ENCODE measurements around the gene SPRY2. TPM values are rescaled to one million over a fixed set of nuclear protein-coding genes. Genes with fewer than 3 reads are reported as not detected.
"Not testable (repeated sequence)": the region's sequence is repeated elsewhere in the genome, so short reads cannot be mapped to it uniquely, and the experiment has no call there.

SPRY2 gene
- 21.7 and 24.2 TPM in 2 replicates for total RNA-seq

DNA sequence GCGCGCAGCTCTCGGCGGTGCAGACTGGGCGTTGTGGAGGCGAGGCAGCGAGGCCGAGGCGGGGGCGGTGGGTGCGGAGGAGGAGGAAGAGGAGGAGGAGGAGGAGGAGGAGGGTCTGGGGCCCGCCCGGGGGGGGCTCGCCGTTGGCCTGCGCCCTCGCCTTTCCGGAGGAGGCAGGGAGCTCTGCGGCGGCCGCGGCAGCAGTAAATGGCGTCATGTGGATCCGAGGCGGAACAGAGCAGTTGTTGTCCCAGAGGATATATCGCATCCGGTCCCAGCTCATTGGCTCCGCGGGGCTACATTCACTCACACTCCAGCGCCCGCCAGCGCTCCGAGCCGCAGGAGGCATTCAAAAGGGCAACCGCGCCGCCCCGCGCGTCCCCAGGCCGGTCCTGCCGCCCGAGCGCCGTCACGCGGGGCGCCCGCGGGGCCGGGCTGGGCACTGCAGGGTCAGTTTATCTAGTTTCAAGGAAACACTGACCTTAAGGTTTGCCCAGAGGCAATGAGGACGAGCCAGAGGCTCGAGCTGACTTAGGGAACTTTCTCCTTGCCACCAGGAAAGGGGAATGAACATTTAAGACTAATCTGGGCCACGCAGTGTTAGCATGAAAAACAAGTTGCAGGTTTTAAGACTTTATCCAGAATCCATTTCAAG, at the start of gene SPRY2:
SPRY2 (minus strand) TSS at position 26 of the 655 bp plus-strand sequence. CDS start 3,421 bp downstream, outside the sequence.
- peak; percentile 98 for DNase-seq

DNA sequence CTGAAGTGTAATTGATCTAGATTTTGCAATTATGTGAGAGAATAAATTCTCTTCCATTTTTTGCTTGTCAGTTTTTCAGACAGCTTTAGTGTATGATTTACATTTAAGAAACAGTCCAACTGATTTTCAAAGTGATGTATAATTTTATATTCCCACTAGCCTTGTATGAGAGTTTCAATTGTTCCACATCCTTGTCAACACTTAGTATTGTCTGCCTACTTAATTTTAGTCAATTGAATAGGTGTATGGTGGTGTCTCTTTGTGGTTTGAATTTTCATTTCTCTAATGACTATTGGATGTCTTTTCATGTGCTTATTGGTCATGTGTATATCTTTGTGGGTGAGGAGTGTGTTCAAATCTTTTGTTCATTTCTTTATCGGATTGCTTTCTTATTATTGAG, 49.4 kb upstream of the SPRY2 start:
- no peak for DNase-seq

DNA sequence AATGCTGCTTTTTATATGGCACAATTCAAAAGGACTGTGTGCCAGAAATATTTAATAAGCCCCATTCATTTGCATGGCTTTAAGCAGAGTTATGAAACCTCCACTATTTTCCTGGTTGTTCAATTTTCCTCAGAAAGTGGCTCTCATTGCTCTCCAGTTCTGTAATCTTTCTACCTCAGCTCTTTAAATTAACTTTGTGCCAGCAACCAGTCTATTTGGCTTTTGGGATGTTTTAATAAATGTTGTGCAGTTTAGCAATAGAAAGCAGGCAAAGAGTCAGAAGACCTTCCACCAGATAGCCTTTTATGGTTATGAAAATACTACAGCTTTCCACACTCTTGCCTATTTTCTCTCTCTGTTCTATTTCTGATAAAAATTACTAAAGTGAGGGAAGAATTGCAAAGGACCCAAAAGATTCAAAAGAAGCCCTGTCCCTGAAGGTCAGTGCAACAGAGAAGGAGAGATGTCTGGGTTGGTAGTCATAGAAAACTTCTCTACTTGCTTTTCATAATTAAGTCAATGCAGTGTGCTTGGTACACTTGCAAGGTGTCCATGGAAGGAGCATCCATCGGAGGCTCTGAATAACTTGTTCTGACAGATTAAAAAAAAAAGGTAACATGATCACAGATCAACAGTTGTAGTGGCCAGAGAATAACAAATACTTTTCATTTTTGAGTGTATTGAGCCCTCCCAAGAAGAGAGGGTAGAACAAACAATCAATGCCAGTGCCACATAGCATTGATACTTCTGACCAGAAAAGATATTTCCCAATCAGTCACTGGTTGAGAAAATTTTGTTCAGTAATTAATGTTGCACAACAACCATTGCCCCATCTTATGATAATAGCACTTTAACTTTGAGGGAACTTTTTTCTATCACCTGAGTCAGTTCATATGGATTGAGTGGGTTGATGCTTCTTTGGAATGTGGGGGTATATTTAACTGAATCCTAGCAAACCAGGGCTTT, 48.4 kb upstream of the SPRY2 start:
- no peak for DNase-seq

GRCh38 chr13:80388506-80388905, 47.6 kb upstream of the SPRY2 start:
- no peak for DNase-seq

GRCh38 chr13:80386592-80386991, 45.7 kb upstream of the SPRY2 start:
- no peak for DNase-seq

DNA sequence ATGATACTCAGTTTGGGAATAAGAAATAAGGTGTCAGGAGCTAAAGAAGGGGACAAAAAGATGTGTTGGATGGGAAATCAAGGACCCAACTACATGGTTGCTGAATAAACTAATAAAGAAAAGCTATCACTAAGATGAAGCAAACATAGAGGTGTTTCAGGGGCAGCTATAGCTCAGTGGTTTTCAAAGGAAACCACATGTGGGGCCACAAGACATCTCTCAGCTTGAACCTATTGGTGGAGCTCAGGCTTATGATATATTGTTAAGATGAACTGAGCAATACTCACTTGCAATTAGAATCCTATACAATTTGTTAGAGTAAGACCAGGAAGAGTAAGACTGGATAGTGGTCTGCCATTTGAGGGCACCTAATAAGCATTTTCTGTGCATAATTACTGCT, 45.1 kb upstream of the SPRY2 start:
- DNase-seq: no peak

DNA sequence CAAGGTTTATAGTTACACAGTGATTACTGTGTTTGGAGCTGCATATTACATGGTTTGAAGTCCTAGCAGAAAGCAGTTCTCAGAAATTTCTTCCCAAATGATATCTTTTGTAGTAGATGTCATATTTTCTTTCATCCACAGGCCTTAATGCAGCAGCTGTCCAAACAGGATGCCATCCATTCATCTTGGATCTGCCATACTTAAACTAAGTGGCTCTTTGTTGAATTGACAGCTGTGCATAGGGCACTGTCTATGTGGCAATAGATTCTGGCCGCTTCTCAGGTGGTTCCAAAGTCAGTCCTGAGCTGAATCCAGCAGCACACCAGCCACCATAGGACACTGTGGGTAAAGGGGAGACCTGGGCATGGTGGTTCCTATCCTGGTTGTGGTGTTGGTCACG, 41.6 kb upstream of the SPRY2 start:
- DNase-seq: no peak

DNA sequence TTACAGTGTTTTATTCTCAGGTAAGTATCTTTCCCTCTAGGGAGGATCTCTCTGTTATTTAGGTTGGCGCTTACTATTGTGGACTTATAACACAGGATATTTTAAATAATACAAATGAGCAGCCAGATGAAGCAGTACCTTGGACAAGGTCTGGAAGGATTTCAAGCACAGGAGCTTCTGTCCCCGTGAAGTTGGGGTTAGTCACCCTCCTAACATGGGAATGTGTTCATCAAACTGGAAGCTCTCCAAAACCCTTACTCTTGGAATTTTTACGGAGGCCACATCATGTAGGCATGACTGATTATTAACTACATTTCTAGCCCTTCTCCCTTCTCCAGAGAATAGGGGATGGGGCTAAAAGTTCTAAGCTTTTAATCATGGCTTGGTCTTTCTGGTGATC, 38.3 kb upstream of the SPRY2 start:
- DNase-seq: no peak

- DNase-seq: no peak
These were observed 35.6 kb upstream of the SPRY2 start for GRCh38 chr13:80376554-80376953.

- no peak for DNase-seq
These were observed 34.0 kb upstream of the SPRY2 start for GRCh38 chr13:80374901-80375300.

DNA sequence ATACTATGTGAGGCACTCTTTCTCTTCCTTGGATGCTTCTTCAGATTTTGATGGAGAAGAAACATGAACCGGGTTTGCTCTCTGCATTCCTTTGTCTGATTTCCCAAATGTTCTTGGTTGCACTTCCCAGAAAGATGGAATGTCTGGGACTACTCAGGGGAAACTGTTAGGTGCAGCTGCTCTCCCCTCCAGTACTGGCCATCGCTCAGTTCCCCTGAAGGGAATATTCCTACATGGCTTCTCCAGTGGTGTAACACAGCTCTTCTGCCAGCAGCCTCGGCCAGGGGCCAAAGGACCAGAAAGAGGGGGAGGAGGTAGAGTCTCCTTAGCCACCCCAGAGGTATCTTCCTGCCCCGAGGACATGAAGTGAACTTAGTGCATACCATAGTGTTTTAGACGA, 33.5 kb upstream of the SPRY2 start:
- no peak for DNase-seq

DNA sequence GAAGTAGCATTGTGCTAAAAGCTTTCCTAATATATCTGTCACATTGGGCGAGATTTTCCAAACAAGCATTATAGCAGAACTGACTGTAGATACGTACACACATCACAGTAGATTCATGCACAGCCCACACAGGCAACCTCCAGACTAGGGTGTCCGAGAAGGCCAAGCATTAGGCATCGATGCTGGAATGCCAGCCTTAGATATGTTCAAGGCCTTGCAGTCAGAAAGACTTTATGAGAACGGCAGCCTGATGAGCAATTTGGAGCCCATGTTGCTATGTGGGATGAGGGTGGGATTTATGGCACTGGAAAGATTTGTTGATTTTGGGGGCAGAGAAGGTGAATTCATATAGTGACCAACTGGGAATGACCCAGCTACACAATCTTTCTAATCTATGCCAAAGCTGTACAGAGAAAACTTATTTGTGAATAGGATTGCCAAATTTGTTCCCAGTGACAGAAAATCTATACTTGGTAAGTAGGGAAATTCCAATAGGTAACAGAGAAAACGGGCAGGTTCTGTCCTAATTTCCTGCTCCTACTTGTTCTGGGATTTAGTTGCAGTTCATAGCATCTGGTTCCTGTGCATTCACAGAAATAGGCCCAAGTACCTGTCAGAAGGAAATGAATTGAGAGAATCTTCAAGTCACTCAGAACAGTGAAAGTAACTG, 31.0 kb upstream of the SPRY2 start:
- DNase-seq: no peak

GRCh38 chr13:80367473-80367872, 26.5 kb upstream of the SPRY2 start:
- no peak for DNase-seq

DNA sequence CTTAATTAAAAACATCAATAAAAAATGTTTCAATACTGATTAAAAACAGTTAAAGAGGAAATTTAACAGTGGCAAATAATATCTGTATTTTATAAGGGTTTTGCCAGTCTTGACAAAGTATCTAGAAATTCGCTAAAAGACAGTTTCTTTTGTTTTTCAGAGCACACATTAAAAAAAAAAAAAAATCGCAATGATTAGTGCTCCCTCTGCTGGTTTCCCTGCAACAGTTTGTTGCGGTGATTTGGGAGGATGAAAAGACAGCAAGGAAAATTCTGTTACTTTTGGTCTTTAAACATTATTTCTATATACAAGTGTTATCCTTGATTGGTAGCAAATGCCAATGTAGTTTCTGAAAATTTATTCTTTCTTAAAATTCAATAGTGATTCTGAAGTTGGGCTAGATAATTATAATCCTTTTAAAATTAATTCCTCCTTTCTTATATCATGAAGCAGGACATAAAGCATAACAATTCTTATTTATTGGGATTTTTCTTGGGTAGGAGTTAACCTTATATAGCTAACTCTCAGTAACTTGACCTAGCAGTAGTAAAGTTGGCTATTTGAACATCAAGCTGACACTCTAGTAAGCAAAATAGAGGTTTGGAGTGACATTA, 23.1 kb upstream of the SPRY2 start:
- DNase-seq: peak; percentile 60

- no peak for DNase-seq
These were observed 21.6 kb upstream of the SPRY2 start for GRCh38 chr13:80362481-80362880.

GRCh38 chr13:80361883-80362327, 21.0 kb upstream of the SPRY2 start:
- peak; percentile 34 for DNase-seq

DNA sequence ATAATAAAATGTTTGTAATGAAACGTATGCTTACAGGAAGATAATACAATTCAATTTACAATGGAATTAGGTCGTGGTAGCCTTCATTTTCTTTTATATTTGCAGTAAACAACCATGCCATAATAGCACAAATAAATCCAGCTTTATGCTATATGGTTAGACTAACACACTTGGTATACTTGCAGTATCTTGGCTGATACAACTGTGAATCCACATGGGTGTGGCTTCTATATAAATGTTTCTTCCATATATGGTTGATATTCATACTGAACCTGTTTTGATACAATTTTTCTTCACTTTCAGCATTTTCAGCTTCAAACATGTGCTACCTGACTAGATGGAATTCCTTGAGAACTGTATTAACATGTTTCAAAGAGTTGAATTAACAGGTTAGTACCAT, 20.4 kb upstream of the SPRY2 start:
- DNase-seq: no peak

GRCh38 chr13:80360453-80360800, 19.5 kb upstream of the SPRY2 start:
- no peak for DNase-seq

GRCh38 chr13:80359778-80360452, 19.0 kb upstream of the SPRY2 start:
- peak; percentile 42 for DNase-seq

GRCh38 chr13:80359414-80359777, 18.5 kb upstream of the SPRY2 start:
- DNase-seq: no peak

- not testable (repeated sequence) for DNase-seq
These were observed 14.7 kb upstream of the SPRY2 start for GRCh38 chr13:80355496-80356094.

DNA sequence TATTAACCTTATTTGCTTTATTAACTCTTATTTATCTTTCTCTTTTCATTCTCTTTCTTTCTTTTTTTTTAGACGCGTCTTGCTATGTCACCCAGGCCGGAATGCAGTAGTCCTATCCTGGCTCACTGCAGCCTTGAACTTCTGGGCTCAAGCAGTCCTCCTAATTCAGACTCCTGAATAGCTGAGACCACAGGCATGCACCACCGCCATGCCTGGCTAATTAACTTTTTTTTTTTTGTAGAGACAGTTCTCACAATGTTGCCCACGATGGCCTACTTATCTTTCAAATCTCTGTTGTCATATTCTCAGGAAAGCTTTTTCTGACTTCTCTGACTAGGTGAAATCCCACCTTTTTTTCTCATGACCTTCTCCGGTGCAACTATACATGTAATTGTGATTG, 7.8 kb upstream of the SPRY2 start:
- no peak for DNase-seq
